Mucosa of descending colon (tissue), 3 donors: Measurements from ENCODE around the gene R3HDM4. TPM values are rescaled to one million over a fixed set of nuclear protein-coding genes. Genes with fewer than 3 reads are reported as not detected.

ENCODE experiments used
- ATAC-seq: fragments of 200-7000 bp; cut with Tn5 transposase; one replicate; pipeline ENCODE4 v1.9.1; 2020; ENCODE audit warnings: mild to moderate bottlenecking, moderate library complexity
- DNase-seq, 3 donors: peaks; one replicate each; pipeline ENCODE4 v3.0.0-alpha.2; 2020
- H3K36me3 ChIP-seq: fragments of 200-600 bp; one replicate; pipeline ENCODE4 v1.8.0; 2021; ENCODE audit warnings: low read depth, mild to moderate bottlenecking
- H3K4me1 ChIP-seq: fragments of 200-600 bp; one replicate; pipeline ENCODE4 v1.8.0; 2021; ENCODE audit warnings: low read depth, mild to moderate bottlenecking
- H3K4me3 ChIP-seq: fragments of 200-600 bp; one replicate; pipeline ENCODE4 v1.8.0; 2021; ENCODE audit warnings: mild to moderate bottlenecking
- H3K9me3 ChIP-seq: fragments of 200-600 bp; one replicate; pipeline ENCODE4 v1.8.0; 2021; ENCODE audit warnings: mild to moderate bottlenecking
- CTCF ChIP-seq: fragments of 200-600 bp; IDR thresholded peaks from one replicate; pipeline ENCODE4 v1.8.0; 2022; ENCODE audit warnings: antibody characterized with exemption, mild to moderate bottlenecking
- intact Hi-C, 2 donors: fragments of 100-400 bp; cut with DNase I in 1 of 2; cut with micrococcal nuclease in 1 of 2; formaldehyde crosslinking; loops; one replicate each; pipeline versions ENCODE4 v1.11.0 to v1.11.1; 2022; cut with DNase I, micrococcal nuclease
- total RNA-seq, 3 donors: library from RNA; stranded (reverse); fragmentation: NEBNext Ultra II Directional in 2 of 3; extraction: Animal tissue kit (Norgen Biotek cat#: 25700) in 2 of 3; gene quantifications; one replicate each; pipeline versions ENCODE4 v1.2.1 to v1.2.4, GENCODE V29; 2021 to 2023
- donor health status: DM: no; HTN: no; CAD: no; lungs with moderate emphysema.
- donor health status: DM: no; HTN: no; CAD: no.
- donor health status: DM: no; HTN: yes; CAD: no.

R3HDM4 gene
- total RNA-seq, 3 donors from 2014 or later: 52.6 to 62.6 (median 54.8) TPM

- Histone ChIP-seq H3K4me3 (no peak overlapping the region), H3K36me3 (no peaks in the 10 kb centered on the region), H3K4me1 (peaks cover 31% of the 10 kb centered on the region), H3K9me3 (no peaks in the 10 kb centered on the region)
- DNase-seq (no peak), ATAC-seq (no peak)
- intact Hi-C loops: loop anchor here in 1 of 2 donors (10.0 kb wide), 1 partner anchor 65 kb away; no protein-coding TSS in a partner anchor
- TF ChIP-seq CTCF: no peak
Measured at GRCh38 chr19:929891-930258, 16.9 kb upstream of the R3HDM4 start.

GRCh38 chr19:929203-929890 lies 16.3 kb upstream of the R3HDM4 start:
- intact Hi-C loops: loop anchor here in 1 of 2 donors (10.0 kb wide), 1 partner anchor 65 kb away; no protein-coding TSS in a partner anchor
- Histone ChIP-seq H3K4me3 (no peak overlapping the region), H3K4me1 (peaks cover 27% of the 10 kb centered on the region), H3K36me3 (no peaks in the 10 kb centered on the region), H3K9me3 (no peaks in the 10 kb centered on the region)
- DNase-seq (no peak), ATAC-seq (no peak)
- no peak for TF ChIP-seq CTCF

- no peak for ATAC-seq
Measured at GRCh38 chr19:928471-929202, 15.6 kb upstream of the R3HDM4 start.

DNA sequence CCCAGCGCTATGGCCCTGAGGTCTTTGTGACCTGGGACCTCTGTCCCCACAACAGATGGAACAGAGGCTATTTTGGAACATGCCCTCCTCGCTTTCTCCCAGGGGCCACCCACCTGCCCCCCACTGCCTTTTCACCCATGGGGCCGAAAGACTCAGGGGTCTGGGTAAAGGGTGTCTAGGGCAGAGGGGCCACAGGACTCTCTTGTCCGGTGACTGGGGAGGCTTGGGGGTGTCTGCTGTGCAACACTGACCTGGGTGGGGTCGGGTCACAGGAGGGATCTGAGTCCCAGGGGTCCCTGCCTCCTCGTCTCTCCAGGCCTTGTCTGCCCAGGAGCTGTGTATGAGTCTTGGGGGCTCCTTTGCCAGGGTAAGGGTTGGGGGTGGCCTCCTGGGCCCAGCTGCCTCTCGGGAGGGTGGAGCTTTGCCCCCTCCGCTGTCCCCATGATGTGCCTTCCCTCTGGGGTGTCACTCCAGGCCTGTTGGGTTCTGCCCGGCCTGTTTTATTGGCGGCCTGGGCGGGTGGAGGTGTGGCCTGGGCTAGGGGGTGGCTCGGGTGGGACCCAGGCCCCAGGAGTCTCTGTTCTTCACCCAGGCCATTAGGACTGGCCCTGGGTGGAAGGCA lies 14.9 kb upstream of the R3HDM4 start:
- no peak overlapping the region for H3K4me3 ChIP-seq
- intact Hi-C loops: loop anchor here in 1 of 2 donors (10.0 kb wide), 1 partner anchor 63 kb away; no protein-coding TSS in a partner anchor
- no peaks in the 10 kb centered on the region for H3K36me3 ChIP-seq
- no peak for ATAC-seq
- DNase-seq: no peak
- H3K9me3 ChIP-seq: no peaks in the 10 kb centered on the region
- no peak for TF ChIP-seq CTCF
- H3K4me1 ChIP-seq: peaks cover 12% of the 10 kb centered on the region

More at GRCh38 chr19:928471-929202, 15.6 kb upstream of the R3HDM4 start:
- H3K4me1 ChIP-seq: peaks cover 20% of the 10 kb centered on the region
- no peaks in the 10 kb centered on the region for H3K36me3 ChIP-seq
- H3K9me3 ChIP-seq: no peaks in the 10 kb centered on the region
- intact Hi-C loops: loop anchor here in 1 of 2 donors (10.0 kb wide), 1 partner anchor 64 kb away; no protein-coding TSS in a partner anchor
- no peak for TF ChIP-seq CTCF
- DNase-seq: no peak
- H3K4me3 ChIP-seq: no peak overlapping the region

DNA sequence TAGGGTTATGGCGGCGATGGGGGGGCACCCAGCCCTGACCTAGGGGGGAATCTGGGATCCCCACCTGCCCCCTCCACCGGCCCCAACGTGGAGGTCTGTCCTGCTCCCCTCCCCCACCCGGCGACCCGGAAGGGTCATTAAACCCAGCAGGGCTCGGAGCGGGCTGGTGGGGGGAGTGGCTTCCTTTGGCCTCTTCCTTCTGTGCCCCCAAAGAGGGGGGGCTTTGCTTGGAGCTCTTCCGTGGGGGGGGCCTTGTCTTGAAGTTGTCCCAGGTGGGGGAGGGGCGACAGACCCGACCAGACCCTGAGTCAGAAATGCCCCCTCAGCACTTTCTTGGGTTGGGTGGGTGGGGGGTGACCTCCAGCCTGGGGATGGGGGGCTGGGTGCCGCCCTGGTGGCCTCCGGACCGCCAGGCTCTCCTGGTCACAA lies 14.3 kb upstream of the R3HDM4 start:
- H3K4me3 ChIP-seq: no peak overlapping the region
- intact Hi-C loops: loop anchor here in 1 of 2 donors (10.0 kb wide), 1 partner anchor 63 kb away; no protein-coding TSS in a partner anchor
- DNase-seq (peak in 2 of 3 donors; percentile 60 to 71), ATAC-seq (no peak)
- no peaks in the 10 kb centered on the region for H3K36me3 ChIP-seq
- TF ChIP-seq CTCF: no peak
- H3K4me1 ChIP-seq: peaks cover 7% of the 10 kb centered on the region
- H3K9me3 ChIP-seq: no peaks in the 10 kb centered on the region
